ENCODE results near the gene AGTRAP.

DNA sequence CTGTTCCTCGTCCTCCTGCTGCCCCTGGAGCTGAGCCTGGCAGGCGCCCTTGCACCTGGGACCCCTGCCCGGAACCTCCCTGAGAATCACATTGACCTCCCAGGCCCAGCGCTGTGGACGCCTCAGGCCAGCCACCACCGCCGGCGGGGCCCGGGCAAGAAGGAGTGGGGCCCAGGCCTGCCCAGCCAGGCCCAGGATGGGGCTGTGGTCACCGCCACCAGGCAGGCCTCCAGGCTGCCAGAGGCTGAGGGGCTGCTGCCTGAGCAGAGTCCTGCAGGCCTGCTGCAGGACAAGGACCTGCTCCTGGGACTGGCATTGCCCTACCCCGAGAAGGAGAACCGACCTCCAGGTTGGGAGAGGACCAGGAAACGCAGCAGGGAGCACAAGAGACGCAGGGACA is 29.6 kb upstream of the AGTRAP start:
- TF ChIP-seq, protein P1, sequence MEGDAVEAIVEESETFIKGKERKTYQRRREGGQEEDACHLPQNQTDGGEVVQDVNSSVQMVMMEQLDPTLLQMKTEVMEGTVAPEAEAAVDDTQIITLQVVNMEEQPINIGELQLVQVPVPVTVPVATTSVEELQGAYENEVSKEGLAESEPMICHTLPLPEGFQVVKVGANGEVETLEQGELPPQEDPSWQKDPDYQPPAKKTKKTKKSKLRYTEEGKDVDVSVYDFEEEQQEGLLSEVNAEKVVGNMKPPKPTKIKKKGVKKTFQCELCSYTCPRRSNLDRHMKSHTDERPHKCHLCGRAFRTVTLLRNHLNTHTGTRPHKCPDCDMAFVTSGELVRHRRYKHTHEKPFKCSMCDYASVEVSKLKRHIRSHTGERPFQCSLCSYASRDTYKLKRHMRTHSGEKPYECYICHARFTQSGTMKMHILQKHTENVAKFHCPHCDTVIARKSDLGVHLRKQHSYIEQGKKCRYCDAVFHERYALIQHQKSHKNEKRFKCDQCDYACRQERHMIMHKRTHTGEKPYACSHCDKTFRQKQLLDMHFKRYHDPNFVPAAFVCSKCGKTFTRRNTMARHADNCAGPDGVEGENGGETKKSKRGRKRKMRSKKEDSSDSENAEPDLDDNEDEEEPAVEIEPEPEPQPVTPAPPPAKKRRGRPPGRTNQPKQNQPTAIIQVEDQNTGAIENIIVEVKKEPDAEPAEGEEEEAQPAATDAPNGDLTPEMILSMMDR (IDR thresholded peaks at IDR 0.05; ENCODE audit: low read depth, low read length): no peak
- TF ChIP-seq POLR2A (IDR thresholded peaks at IDR 0.05; ENCODE audit: extremely low read depth, insufficient read length): no peak
- no peak for TF ChIP-seq MYC (IDR thresholded peaks at IDR 0.05; ENCODE audit: low read depth, low read length)
- TF ChIP-seq, protein P2, sequence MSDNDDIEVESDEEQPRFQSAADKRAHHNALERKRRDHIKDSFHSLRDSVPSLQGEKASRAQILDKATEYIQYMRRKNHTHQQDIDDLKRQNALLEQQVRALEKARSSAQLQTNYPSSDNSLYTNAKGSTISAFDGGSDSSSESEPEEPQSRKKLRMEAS (IDR thresholded peaks at IDR 0.05; ENCODE audit: low read depth, low read length): no peak
